ENCODE measurements around the gene QPCTL. TPM values are rescaled to one million over a fixed set of nuclear protein-coding genes. Genes with fewer than 3 reads are reported as not detected.

QPCTL gene
- polyA plus RNA-seq, 1 of the 3 experiments (the other 2 are of a cell fraction), result 17.6 TPM

DNA sequence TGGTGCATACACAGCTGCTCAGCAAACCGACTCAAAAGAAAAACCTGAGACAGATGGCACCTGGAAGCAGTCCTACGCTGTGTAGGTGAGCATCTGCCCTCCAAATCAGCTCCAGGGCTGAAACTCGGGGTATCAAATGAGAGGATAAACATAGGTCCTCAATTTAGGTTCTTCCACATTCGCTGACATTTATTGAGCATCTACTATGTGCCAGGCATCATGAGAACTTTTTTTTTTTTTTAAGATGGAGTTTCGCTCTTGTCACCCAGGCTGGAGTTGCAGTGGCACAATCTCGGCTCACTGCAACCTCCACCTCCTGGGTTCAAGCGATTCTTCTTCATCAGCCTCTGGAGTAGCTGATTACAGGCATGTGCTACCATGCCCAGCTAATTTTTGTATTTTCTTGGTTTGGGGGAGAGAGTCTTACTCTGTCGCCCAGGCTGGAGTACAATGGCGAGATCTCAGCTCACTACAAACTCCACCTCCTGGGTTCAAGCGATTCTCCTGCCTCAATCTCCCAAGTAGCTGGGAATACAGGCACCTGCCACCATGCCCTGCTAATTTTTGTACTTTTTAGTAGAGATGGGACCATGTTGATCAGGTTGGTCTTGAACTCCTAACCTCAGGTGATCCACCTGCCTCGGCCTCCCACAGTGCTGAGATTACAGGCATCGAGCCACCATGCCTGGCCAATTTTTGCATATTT is 13.4 kb downstream of the QPCTL start:
- Histone ChIP-seq H3K27ac (ENCODE audit: low read depth in 2 of 2, low read length in 1 of 2) (no peak overlapping the region), H4K20me1 (ENCODE audit: insufficient read depth) (no peaks in the 10 kb centered on the region), H3K4me3 (ENCODE audit: low read depth in 2 of 2, low read length in 1 of 2) (no peak overlapping the region), H2AFZ (ENCODE audit: low read depth) (no peak overlapping the region), H3K9ac (no peak overlapping the region), H3K27me3 (ENCODE audit: insufficient read depth) (no peaks in the 10 kb centered on the region), H3K4me2 (no peak overlapping the region), H3K36me3 (replicated peaks in 1 of 2; ENCODE audit: control insufficient read depth in 1 of 2, insufficient read depth in 2 of 2, low read length in 1 of 2) (peaks cover 3 to 4% of the 10 kb centered on the region in 2 experiments), H3K9me2 (no peaks in the 10 kb centered on the region), H3K9me3 (no peaks in the 10 kb centered on the region), H3K4me1 (ENCODE audit: control insufficient read depth in 1 of 2, insufficient read depth in 2 of 2, low read depth in 1 of 2, low read length in 1 of 2) (no peaks in the 10 kb centered on the region), H3K79me2 (ENCODE audit: insufficient read depth) (0 out of 2 replicates have a peak, but pooled peaks cover 7% of the 10 kb centered on the region), H3F3A (replicated peaks; ENCODE audit: insufficient read depth) (no peaks in the 10 kb centered on the region)
- DNase-seq, result no peak
- 86% methylated on average over 12 of the region's 12 CpGs for WGBS (ENCODE audit: low lambda C conversion rate)
- ChIA-PET POLR2A (interaction anchor here (0.6 to 1.4 kb wide), 3 partner anchors 11 to 175 kb away, joined by 3 to 4 read pairs (median 3); no protein-coding TSS in a partner anchor), CTCF (interaction anchor here (0.6 to 8.0 kb wide), 4 partner anchors 9 to 62 kb away, joined by 3 to 70 read pairs (median 4); partner anchors contain the start of genes QPCTL and SNRPD2)
- TF ChIP-seq TCF12 (IDR thresholded peaks at IDR 0.05) (no peak), CHD2 (IDR thresholded peaks at IDR 0.05; ENCODE audit: low read length, partially characterized antibody) (no peak), NRF1 (IDR thresholded peaks at IDR 0.05; ENCODE audit: low read depth, low read length) (no peak), MXI1 (IDR thresholded peaks at IDR 0.05; ENCODE audit: low read depth, low read length) (no peak), SIN3A (IDR thresholded peaks at IDR 0.05; ENCODE audit: borderline replicate concordance, low read depth, low read length) (no peak), NFIC (IDR thresholded peaks at IDR 0.05; ENCODE audit: borderline replicate concordance) (no peak), FOXM1 (IDR thresholded peaks at IDR 0.05; ENCODE audit: low read depth) (no peak), FOSL2 (IDR thresholded peaks at IDR 0.05; ENCODE audit: borderline replicate concordance, low read depth) (no peak), ELF1 (IDR thresholded peaks at IDR 0.05) (no peak), RXRA (IDR thresholded peaks at IDR 0.05; ENCODE audit: borderline replicate concordance, low read depth) (no peak)
- TF ChIP-seq, protein P1, sequence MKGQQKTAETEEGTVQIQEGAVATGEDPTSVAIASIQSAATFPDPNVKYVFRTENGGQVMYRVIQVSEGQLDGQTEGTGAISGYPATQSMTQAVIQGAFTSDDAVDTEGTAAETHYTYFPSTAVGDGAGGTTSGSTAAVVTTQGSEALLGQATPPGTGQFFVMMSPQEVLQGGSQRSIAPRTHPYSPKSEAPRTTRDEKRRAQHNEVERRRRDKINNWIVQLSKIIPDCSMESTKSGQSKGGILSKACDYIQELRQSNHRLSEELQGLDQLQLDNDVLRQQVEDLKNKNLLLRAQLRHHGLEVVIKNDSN (IDR thresholded peaks at IDR 0.05; ENCODE audit: borderline replicate concordance, low read depth), result no peak
- TF ChIP-seq, protein P2, sequence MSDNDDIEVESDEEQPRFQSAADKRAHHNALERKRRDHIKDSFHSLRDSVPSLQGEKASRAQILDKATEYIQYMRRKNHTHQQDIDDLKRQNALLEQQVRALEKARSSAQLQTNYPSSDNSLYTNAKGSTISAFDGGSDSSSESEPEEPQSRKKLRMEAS (IDR thresholded peaks at IDR 0.05; ENCODE audit: low read depth), result no peak
- TF ChIP-seq, protein P3, sequence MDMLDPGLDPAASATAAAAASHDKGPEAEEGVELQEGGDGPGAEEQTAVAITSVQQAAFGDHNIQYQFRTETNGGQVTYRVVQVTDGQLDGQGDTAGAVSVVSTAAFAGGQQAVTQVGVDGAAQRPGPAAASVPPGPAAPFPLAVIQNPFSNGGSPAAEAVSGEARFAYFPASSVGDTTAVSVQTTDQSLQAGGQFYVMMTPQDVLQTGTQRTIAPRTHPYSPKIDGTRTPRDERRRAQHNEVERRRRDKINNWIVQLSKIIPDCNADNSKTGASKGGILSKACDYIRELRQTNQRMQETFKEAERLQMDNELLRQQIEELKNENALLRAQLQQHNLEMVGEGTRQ (IDR thresholded peaks at IDR 0.05; ENCODE audit: borderline replicate concordance, low read depth, low read length), result no peak

DNA sequence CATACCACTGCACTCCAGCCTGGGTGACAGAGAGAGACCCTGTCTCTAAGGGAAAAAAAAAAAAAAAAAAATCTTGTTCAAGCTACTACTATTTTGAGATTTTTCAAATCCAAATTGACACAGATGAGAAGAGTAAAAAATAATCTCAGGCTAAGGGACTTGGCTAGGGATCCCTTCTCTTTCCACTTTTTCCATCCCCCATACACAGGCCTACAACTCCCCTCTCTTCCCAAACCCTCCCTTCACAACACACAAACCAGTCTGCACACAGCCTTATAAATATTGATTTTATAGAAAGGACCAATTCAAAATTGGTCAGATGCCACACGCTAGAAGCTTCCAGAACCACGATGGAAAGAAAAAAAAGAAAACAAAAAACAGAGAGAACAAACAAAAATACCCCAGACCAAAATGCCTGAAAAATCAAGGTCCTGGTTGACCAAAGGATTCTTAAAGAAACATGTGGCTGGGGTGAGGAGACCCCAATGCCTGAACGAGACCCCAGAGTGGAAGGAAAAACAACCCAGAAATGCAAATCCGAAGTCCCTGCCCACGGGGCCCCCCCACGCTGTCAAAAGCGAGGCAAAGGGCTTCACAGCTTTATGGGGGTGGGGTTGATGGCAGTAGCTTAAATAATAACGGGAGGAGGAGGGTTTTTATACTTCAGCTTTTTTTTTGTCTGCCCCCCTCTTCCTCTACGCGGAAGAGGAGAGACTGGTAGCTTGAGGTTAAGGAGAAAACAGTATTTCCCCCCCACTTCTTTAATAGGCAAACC is 18.1 kb downstream of the QPCTL start:
- DNase-seq, result no peak
- Histone ChIP-seq H3K79me2 (ENCODE audit: insufficient read depth) (peaks cover 28% of the 10 kb centered on the region), H3K9ac (no peak overlapping the region), H3K4me1 (ENCODE audit: control insufficient read depth in 1 of 2, insufficient read depth in 2 of 2, low read depth in 1 of 2, low read length in 1 of 2) (no peaks in the 10 kb centered on the region), H3K27me3 (ENCODE audit: insufficient read depth) (no peaks in the 10 kb centered on the region), H3K4me2 (no peak overlapping the region), H3K27ac (ENCODE audit: low read depth in 2 of 2, low read length in 1 of 2) (no peak overlapping the region), H3K9me3 (no peaks in the 10 kb centered on the region), H3K36me3 (replicated peaks in 1 of 2; ENCODE audit: control insufficient read depth in 1 of 2, insufficient read depth in 2 of 2, low read length in 1 of 2) (peaks cover 3 to 15% of the 10 kb centered on the region in 2 experiments), H3K4me3 (ENCODE audit: low read depth in 2 of 2, low read length in 1 of 2) (no peak overlapping the region), H3F3A (replicated peaks; ENCODE audit: insufficient read depth) (no peaks in the 10 kb centered on the region), H2AFZ (ENCODE audit: low read depth) (no peak overlapping the region), H3K9me2 (no peaks in the 10 kb centered on the region), H4K20me1 (ENCODE audit: insufficient read depth) (no peaks in the 10 kb centered on the region)
- 88% methylated on average over 10 of the region's 10 CpGs for WGBS (ENCODE audit: low lambda C conversion rate)
- POLR2A ChIA-PET, result no interaction called here
- TF ChIP-seq, protein P4, sequence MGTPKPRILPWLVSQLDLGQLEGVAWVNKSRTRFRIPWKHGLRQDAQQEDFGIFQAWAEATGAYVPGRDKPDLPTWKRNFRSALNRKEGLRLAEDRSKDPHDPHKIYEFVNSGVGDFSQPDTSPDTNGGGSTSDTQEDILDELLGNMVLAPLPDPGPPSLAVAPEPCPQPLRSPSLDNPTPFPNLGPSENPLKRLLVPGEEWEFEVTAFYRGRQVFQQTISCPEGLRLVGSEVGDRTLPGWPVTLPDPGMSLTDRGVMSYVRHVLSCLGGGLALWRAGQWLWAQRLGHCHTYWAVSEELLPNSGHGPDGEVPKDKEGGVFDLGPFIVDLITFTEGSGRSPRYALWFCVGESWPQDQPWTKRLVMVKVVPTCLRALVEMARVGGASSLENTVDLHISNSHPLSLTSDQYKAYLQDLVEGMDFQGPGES (IDR thresholded peaks at IDR 0.05; ENCODE audit: low read depth, low read length), result no peak
- TF ChIP-seq, protein P3 (IDR thresholded peaks at IDR 0.05; ENCODE audit: borderline replicate concordance, low read depth, low read length), result no peak
- TF ChIP-seq RCOR1 (IDR thresholded peaks at IDR 0.05; ENCODE audit: low read length) (no peak), CHD2 (IDR thresholded peaks at IDR 0.05; ENCODE audit: low read length, partially characterized antibody) (no peak), RXRA (IDR thresholded peaks at IDR 0.05; ENCODE audit: borderline replicate concordance, low read depth) (no peak), FOXJ3 (CRISPR knock-in tag; IDR thresholded peaks at IDR 0.05) (no peak), ELF1 (IDR thresholded peaks at IDR 0.05) (no peak)
- CTCF ChIA-PET, result interaction anchor here (8.0 kb wide), 1 partner anchor 17 kb away, joined by 70 read pairs; the partner anchor contains the start of genes QPCTL and SNRPD2

Measured in SK-N-SH (cell line).